HEK293 (cell line): ENCODE measurements around the gene GTF2F1.

Source experiments
- CTCF ChIA-PET: fragments of 350-600 bp; formaldehyde crosslinking; extraction: SDS; loops from one replicate; lab custom pipeline; 2021; ENCODE audit warnings: antibody characterized with exemption; lab: Yijun Ruan, JAX
- POLR2A ChIA-PET: fragments of 300-600 bp; formaldehyde crosslinking; extraction: SDS; loops from one replicate; lab custom pipeline; 2020; ENCODE audit warnings: antibody characterized with exemption, inconsistent platforms; lab: Yijun Ruan, JAX
- H3K27ac ChIP-seq: fragments of 200-500 bp; sonication (Bioruptor generic); 2 replicates; pipeline ENCODE4 v1.5.1; 2014; ENCODE audit warnings: low read depth, low read length, control low read depth, inconsistent platforms; ENCODE audit errors: extremely low read depth
- H3K36me3 ChIP-seq, 2 experiments: fragments of 200-500 bp in 1 of 2; sonication (Bioruptor generic) in 1 of 2; 1 replicate in 1 of 2; 2 replicates in 1 of 2; pipeline ENCODE4 v1.5.1; 2014 to 2017; ENCODE audit warnings: inconsistent platforms in 2 of 2, low read length in 2 of 2; ENCODE audit not compliant: control insufficient read depth in 2 of 2, insufficient read depth in 1 of 2
- H3K4me1 ChIP-seq: fragments of 200-500 bp; sonication (Bioruptor generic); 2 replicates; pipeline ENCODE4 v1.5.1; 2014; ENCODE audit warnings: mild to moderate bottlenecking, low read length, inconsistent platforms; ENCODE audit not compliant: control insufficient read depth, insufficient read depth
- H3K4me3 ChIP-seq: 2 replicates; pipeline ENCODE4 v1.5.1; 2011; ENCODE audit warnings: low read depth, mild to moderate bottlenecking, control low read depth, low read length, moderate library complexity
- H3K9me3 ChIP-seq: fragments of 200-500 bp; sonication (Bioruptor generic); 2 replicates; pipeline ENCODE4 v1.5.1; 2014; ENCODE audit warnings: low read depth, low read length, inconsistent platforms; ENCODE audit not compliant: control insufficient read depth, insufficient read depth
- GLIS1 ChIP-seq: fragments of 450-650 bp; formaldehyde crosslinking; IDR thresholded peaks from 2 replicates; pipeline ENCODE4 v1.5.1; 2016; ENCODE audit warnings: missing biosample characterization, missing genetic modification characterization
- HOXC10 ChIP-seq: sonication (generic); formaldehyde crosslinking; IDR thresholded peaks from 2 replicates; pipeline ENCODE4 v1.8.1; 2023; ENCODE audit warnings: mild to moderate bottlenecking, missing genetic modification reagents
- KLF10 ChIP-seq: fragments of 450-650 bp; IDR thresholded peaks from 2 replicates; pipeline ENCODE4 v1.5.1; 2018; ENCODE audit warnings: missing biosample characterization, mild to moderate bottlenecking, missing genetic modification characterization
- OVOL3 ChIP-seq: fragments of 450-650 bp; formaldehyde crosslinking; IDR thresholded peaks from 2 replicates; pipeline ENCODE4 v1.5.1; 2016; ENCODE audit warnings: missing biosample characterization, missing genetic modification characterization
- RBAK ChIP-seq: fragments of 450-650 bp; formaldehyde crosslinking; IDR thresholded peaks from 2 replicates; pipeline ENCODE4 v1.5.1; 2016; ENCODE audit warnings: missing biosample characterization, missing genetic modification characterization
- YY2 ChIP-seq: fragments of 450-650 bp; formaldehyde crosslinking; IDR thresholded peaks from 2 replicates; pipeline ENCODE4 v1.5.1; 2016; ENCODE audit warnings: missing biosample characterization, missing genetic modification characterization
- ZBTB7A ChIP-seq: fragments of 450-650 bp; formaldehyde crosslinking; IDR thresholded peaks from 2 replicates; pipeline ENCODE4 v1.5.1; 2016; ENCODE audit warnings: low read depth, missing biosample characterization, missing genetic modification characterization
- ZNF10 ChIP-seq: fragments of 450-650 bp; formaldehyde crosslinking; IDR thresholded peaks from 2 replicates; pipeline ENCODE4 v1.5.1; 2017; ENCODE audit warnings: missing biosample characterization, missing genetic modification characterization
- ZNF112 ChIP-seq: fragments of 450-650 bp; formaldehyde crosslinking; IDR thresholded peaks from 2 replicates; pipeline ENCODE4 v1.5.0; 2017; ENCODE audit warnings: missing biosample characterization, missing genetic modification characterization
- ZNF133 ChIP-seq: fragments of 450-650 bp; formaldehyde crosslinking; IDR thresholded peaks from 2 replicates; pipeline ENCODE4 v1.5.1; 2016; ENCODE audit warnings: missing biosample characterization, missing genetic modification characterization
- ZNF16 ChIP-seq: fragments of 450-650 bp; formaldehyde crosslinking; IDR thresholded peaks from 2 replicates; pipeline ENCODE4 v1.5.1; 2016; ENCODE audit warnings: low read depth, missing biosample characterization, missing genetic modification characterization
- ZNF211 ChIP-seq: fragments of 450-650 bp; formaldehyde crosslinking; IDR thresholded peaks from 2 replicates; pipeline ENCODE4 v1.5.1; 2016; ENCODE audit warnings: low read depth, missing biosample characterization, missing genetic modification characterization
- ZNF223 ChIP-seq: fragments of 450-650 bp; formaldehyde crosslinking; IDR thresholded peaks from 2 replicates; pipeline ENCODE4 v1.5.1; 2016; ENCODE audit warnings: missing biosample characterization, missing genetic modification characterization
- ZNF354C ChIP-seq: fragments of 450-650 bp; formaldehyde crosslinking; IDR thresholded peaks from 2 replicates; pipeline ENCODE4 v1.5.1; 2016; ENCODE audit warnings: missing biosample characterization, missing genetic modification characterization, low read depth, borderline replicate concordance
- ZNF404 ChIP-seq: fragments of 450-650 bp; formaldehyde crosslinking; IDR thresholded peaks from 2 replicates; pipeline ENCODE4 v1.5.1; 2017; ENCODE audit warnings: missing biosample characterization, missing genetic modification characterization
- ZNF423 ChIP-seq: fragments of 450-650 bp; formaldehyde crosslinking; IDR thresholded peaks from 2 replicates; pipeline ENCODE4 v1.5.1; 2016; ENCODE audit warnings: missing biosample characterization, missing genetic modification characterization
- ZNF510 ChIP-seq: fragments of 450-650 bp; formaldehyde crosslinking; IDR thresholded peaks from 2 replicates; pipeline ENCODE4 v1.5.1; 2018; ENCODE audit warnings: mild to moderate bottlenecking, missing genetic modification characterization, missing biosample characterization; ENCODE audit not compliant: insufficient replicate concordance
- ZNF544 ChIP-seq: fragments of 450-650 bp; formaldehyde crosslinking; IDR thresholded peaks from 2 replicates; pipeline ENCODE4 v1.5.0; 2017; ENCODE audit warnings: missing biosample characterization, missing genetic modification characterization
- ZNF558 ChIP-seq: fragments of 450-650 bp; formaldehyde crosslinking; IDR thresholded peaks from 2 replicates; pipeline ENCODE4 v1.5.1; 2016; ENCODE audit warnings: missing biosample characterization, missing genetic modification characterization
- ZNF585B ChIP-seq: fragments of 450-650 bp; formaldehyde crosslinking; IDR thresholded peaks from 2 replicates; pipeline ENCODE4 v1.5.1; 2016; ENCODE audit warnings: missing biosample characterization, missing genetic modification characterization
- ZNF621 ChIP-seq: fragments of 450-650 bp; formaldehyde crosslinking; IDR thresholded peaks from 2 replicates; pipeline ENCODE4 v1.5.1; 2017; ENCODE audit warnings: missing biosample characterization, missing genetic modification characterization
- ZNF623 ChIP-seq: fragments of 450-650 bp; formaldehyde crosslinking; IDR thresholded peaks from 2 replicates; pipeline ENCODE4 v1.5.1; 2016; ENCODE audit warnings: missing biosample characterization, missing genetic modification characterization
- ZNF792 ChIP-seq: fragments of 450-650 bp; formaldehyde crosslinking; IDR thresholded peaks from 2 replicates; pipeline ENCODE4 v1.5.1; 2016; ENCODE audit warnings: missing biosample characterization, missing genetic modification characterization
- ZSCAN16 ChIP-seq: fragments of 450-650 bp; formaldehyde crosslinking; IDR thresholded peaks from 2 replicates; pipeline ENCODE4 v1.5.1; 2016; ENCODE audit warnings: missing biosample characterization, missing genetic modification characterization
- ZXDB ChIP-seq: fragments of 450-650 bp; formaldehyde crosslinking; IDR thresholded peaks from 2 replicates; pipeline ENCODE4 v1.5.1; 2016; ENCODE audit warnings: missing biosample characterization, missing genetic modification characterization
- TF ChIP-seq, protein P1 (sequence below): fragments of 450-650 bp; formaldehyde crosslinking; IDR thresholded peaks from 2 replicates; pipeline ENCODE4 v1.5.1; 2017; ENCODE audit warnings: missing biosample characterization, missing genetic modification characterization
- TF ChIP-seq, protein P2 (sequence below): fragments of 450-650 bp; formaldehyde crosslinking; IDR thresholded peaks from 2 replicates; pipeline ENCODE4 v1.5.1; 2017; ENCODE audit warnings: missing biosample characterization, mild to moderate bottlenecking, missing genetic modification characterization, moderate library complexity

The GTF2F1 gene

DNA sequence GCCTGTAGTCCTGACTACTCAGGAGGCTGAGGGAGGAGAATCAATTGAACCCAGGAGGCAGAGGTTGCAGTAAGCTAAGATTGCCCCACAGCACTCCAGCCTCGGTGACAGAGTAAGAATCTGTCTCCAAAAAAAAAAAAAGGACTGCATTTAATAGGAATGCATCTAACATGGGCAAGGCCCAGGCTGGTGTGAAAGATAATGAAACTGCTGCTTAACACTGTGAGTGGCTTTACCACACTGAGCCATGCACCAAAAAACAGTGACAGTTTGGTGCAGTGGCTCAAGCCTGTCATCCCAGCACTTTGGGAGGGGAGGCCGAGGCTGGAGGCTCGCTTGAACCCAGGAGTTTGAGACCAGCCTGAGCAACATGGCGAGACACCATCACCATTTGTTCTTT lies 8.6 kb downstream of the GTF2F1 start:
- no peaks in the 10 kb centered on the region for H3K4me1 ChIP-seq
- H3K36me3 ChIP-seq, result peaks cover 55 to 89% of the 10 kb centered on the region in 2 experiments
- TF ChIP-seq, protein P1, sequence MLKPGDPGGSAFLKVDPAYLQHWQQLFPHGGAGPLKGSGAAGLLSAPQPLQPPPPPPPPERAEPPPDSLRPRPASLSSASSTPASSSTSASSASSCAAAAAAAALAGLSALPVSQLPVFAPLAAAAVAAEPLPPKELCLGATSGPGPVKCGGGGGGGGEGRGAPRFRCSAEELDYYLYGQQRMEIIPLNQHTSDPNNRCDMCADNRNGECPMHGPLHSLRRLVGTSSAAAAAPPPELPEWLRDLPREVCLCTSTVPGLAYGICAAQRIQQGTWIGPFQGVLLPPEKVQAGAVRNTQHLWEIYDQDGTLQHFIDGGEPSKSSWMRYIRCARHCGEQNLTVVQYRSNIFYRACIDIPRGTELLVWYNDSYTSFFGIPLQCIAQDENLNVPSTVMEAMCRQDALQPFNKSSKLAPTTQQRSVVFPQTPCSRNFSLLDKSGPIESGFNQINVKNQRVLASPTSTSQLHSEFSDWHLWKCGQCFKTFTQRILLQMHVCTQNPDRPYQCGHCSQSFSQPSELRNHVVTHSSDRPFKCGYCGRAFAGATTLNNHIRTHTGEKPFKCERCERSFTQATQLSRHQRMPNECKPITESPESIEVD (tag by site-specific recombination), result no peak
- no peak overlapping the region for H3K4me3 ChIP-seq
- ChIA-PET POLR2A (interaction anchor here (1.5 kb wide), 1 partner anchor 12 kb away, joined by 3 read pairs; the partner anchor contains the start of gene ALKBH7), CTCF (no interaction called here)
- no peaks in the 10 kb centered on the region for H3K9me3 ChIP-seq
- no peak overlapping the region for H3K27ac ChIP-seq

DNA sequence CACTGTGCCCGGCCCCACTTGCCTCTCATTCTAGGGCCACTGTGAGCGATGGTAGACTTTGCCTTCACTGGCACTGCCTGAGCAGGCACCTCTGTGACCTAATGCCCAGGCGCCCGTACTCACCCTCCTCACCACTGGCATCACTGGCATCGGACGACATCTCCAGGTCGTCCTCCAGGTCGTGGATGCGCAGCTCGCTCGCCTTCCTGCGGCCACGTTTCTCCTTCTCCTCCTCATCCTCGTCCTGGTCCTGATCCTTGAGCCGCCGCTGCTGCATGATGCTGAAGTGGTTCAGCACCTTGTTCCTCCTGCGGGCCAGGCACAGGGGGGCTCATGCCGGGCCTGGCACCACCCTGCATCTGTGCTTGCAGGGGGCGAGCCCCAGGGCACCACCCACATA lies 9.8 kb downstream of the GTF2F1 start:
- Histone ChIP-seq H3K4me3 (no peak overlapping the region), H3K9me3 (no peaks in the 10 kb centered on the region), H3K4me1 (no peaks in the 10 kb centered on the region), H3K36me3 (peaks cover 52 to 86% of the 10 kb centered on the region in 2 experiments), H3K27ac (no peak overlapping the region)
- CTCF ChIA-PET, result no interaction called here
- TF ChIP-seq ZNF423 (tag by site-specific recombination) (no peak), KLF10 (tag by site-specific recombination) (no peak), ZBTB7A (tag by site-specific recombination) (no peak), ZNF621 (no peak), ZNF585B (tag by site-specific recombination) (no peak), ZNF354C (tag by site-specific recombination) (no peak), ZSCAN16 (no peak), ZNF10 (tag by site-specific recombination) (no peak), ZNF112 (tag by site-specific recombination) (no peak), HOXC10 (no peak), ZNF510 (tag by site-specific recombination) (no peak)
- POLR2A ChIA-PET, result interaction anchor here (0.6 kb wide), 1 partner anchor 60 kb away, joined by 5 read pairs; no protein-coding TSS in a partner anchor

DNA sequence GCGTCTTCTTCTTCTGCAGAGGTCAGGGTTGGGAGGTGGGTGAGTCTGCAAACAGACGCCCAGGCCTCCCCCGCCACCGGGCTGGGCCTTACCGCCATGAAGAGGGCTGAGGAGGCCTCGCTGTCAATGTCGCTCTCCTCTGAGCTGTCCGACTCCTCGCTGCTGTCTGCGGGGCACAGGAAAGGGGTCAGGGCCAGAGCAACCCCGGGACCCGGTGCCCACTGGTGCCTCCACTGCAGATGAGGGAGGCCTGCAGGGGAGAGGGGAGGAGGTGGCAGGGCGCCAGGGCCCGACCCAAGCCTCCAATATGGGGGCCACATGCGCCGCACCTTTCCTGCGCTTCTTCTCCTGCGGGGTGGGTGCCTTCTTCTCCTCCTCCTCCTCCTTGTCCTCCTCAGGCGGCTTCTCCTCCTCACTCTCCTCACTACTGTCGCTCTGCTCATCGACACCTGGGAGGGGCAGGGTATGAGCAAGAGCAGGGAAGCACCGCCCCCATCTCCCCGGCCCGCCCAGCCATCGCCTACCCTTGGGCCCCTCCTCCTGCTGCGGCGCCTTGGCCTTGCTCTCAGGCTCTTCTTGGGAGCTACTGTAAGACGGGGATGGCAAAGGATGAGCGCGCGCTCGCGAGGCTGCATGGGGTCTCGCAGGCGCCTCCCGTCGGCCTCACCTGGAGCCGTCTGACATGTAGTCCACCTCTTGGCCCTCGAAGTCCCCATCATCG lies 11.8 kb downstream of the GTF2F1 start:
- H3K36me3 ChIP-seq, result peaks cover 45 to 69% of the 10 kb centered on the region in 2 experiments
- H3K4me3 ChIP-seq, result no peak overlapping the region
- TF ChIP-seq RBAK (tag by site-specific recombination), result no peak
- ChIA-PET POLR2A (no interaction called here), CTCF (interaction anchor here (0.6 kb wide), 1 partner anchor 688 kb away, joined by 4 read pairs; the partner anchor contains the start of gene ZNF557)
- no peak overlapping the region for H3K27ac ChIP-seq
- H3K9me3 ChIP-seq, result no peaks in the 10 kb centered on the region
- no peaks in the 10 kb centered on the region for H3K4me1 ChIP-seq

DNA sequence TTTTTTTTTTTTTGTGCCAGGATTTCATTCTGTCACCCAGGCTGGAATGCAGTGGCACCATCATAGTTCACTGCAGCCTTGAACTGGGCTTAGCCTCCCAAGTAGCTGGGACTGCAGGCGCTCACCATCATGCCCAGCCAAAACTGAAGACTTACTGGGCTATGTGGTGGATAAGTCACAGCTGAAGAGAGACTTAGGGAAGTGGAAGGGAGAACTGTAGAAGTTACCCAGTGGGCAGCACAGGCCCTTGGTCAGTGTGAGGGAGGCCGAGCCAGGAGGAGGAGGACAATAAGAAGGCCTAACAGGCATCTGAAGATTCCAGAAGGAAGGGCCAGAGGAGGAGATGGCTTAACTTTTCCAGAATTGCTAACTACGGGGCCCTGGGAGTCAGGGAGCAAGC lies 13.2 kb downstream of the GTF2F1 start:
- CTCF ChIA-PET, result no interaction called here
- no peak overlapping the region for H3K27ac ChIP-seq
- peaks cover 33 to 55% of the 10 kb centered on the region in 2 experiments for H3K36me3 ChIP-seq
- POLR2A ChIA-PET, result no interaction called here
- H3K4me3 ChIP-seq, result no peak overlapping the region
- no peaks in the 10 kb centered on the region for H3K9me3 ChIP-seq
- no peaks in the 10 kb centered on the region for H3K4me1 ChIP-seq
- no peak for TF ChIP-seq ZNF211
- no peak for TF ChIP-seq ZNF133 (tag by site-specific recombination)
- TF ChIP-seq ZNF792 (tag by site-specific recombination), result no peak
- no peak for TF ChIP-seq ZNF404 (tag by site-specific recombination)
- no peak for TF ChIP-seq ZNF558 (tag by site-specific recombination)
- TF ChIP-seq ZXDB, result no peak
- no peak for TF ChIP-seq OVOL3 (tag by site-specific recombination)
- no peak for TF ChIP-seq ZNF16 (tag by site-specific recombination)
- TF ChIP-seq, protein P2, sequence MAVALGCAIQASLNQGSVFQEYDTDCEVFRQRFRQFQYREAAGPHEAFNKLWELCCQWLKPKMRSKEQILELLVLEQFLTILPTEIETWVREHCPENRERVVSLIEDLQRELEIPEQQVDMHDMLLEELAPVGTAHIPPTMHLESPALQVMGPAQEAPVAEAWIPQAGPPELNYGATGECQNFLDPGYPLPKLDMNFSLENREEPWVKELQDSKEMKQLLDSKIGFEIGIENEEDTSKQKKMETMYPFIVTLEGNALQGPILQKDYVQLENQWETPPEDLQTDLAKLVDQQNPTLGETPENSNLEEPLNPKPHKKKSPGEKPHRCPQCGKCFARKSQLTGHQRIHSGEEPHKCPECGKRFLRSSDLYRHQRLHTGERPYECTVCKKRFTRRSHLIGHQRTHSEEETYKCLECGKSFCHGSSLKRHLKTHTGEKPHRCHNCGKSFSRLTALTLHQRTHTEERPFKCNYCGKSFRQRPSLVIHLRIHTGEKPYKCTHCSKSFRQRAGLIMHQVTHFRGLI (tag by site-specific recombination), result no peak
- no peak for TF ChIP-seq ZNF623 (tag by site-specific recombination)
- no peak for TF ChIP-seq YY2 (tag by site-specific recombination)
- TF ChIP-seq ZNF223 (tag by site-specific recombination), result no peak
- no peak for TF ChIP-seq ZNF544
- TF ChIP-seq GLIS1 (tag by site-specific recombination), result no peak
